HG03064 (cell line): ENCODE results near the gene FRS2.

Experiments
- ATAC-seq: cut with Tn5 transposase; IDR thresholded peaks from one replicate; pipeline ENCODE4 v1.9.1; 2021; ENCODE audit warnings: low read depth; ENCODE audit not compliant: unreplicated experiment

FRS2 gene

DNA sequence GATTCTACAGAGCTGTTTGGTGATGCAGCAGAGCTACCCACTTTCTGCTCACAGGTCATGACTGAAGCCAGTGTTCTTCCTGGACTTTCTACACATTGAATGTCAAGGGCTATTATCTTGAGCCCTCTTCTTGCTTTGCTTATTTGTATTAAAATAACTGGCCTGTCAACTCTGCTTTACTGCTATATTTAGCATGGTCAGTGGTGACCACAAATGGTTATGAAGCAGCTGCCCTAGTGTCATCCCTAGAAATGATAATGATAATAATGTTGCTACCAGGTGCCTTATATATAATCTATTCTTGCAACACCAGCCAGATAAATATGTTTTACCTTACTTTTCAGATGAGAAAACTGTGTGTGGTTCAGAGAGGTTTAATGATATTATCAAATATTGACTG, 143.2 kb downstream of the FRS2 start:
- ATAC-seq: no peak

DNA sequence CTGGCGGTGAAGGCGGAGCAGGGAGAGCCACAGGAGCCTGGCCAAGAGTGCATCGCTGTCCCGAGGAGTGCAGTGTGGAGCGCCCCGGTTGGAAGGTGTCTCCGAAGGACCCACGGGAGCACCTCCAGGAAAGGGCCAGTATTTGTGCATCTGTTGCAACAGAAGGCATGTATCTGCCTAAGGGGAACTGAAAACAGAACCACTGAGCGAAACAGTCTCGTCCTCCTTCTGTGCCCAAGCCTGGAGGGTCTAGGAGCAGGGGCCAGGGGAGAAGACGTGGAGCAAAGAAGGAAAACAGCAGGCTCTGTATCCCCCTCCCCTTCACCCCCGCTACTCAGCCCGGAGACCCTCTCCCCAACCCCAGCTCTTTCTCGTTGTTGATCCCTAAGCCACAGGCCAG, 145.8 kb downstream of the FRS2 start:
- ATAC-seq: no peak

DNA sequence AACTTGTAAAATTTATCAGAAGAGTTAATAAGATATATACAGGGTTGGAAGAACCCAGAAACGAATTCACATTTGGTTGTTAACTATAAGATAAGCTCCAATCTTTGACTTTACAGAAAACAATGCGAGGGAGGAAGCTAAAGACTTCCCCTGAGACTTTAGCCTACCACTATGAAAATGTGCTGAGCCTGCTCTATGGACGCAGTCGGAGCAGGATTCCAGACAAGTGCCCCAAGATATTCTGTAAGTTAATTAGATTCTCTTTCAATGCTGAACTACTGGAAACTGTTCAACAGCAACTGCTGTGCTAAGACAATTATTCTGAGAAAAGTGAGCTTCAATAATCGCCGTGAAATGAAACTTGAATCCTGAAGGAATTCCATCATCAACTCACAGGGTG, 148.9 kb downstream of the FRS2 start:
- no peak for ATAC-seq

DNA sequence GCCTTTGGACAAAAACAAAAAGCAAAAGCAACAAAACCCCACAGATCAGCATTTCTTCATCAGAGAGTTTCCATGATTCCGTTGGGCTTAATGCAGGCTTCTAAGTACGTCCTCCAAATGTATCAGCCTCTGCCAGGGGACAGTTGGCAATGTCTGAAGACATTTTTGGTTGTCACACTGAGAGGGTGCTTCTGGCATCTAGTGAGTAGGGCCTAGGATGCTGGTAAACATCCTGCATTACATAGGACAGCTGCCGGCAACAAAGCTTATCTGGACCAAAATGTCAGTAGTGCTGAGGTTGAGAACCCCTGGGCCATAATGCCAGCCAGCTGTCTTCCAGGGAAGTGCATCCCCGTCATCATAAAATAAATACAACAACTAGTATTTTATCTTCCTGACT, 149.9 kb downstream of the FRS2 start:
- no peak for ATAC-seq

DNA sequence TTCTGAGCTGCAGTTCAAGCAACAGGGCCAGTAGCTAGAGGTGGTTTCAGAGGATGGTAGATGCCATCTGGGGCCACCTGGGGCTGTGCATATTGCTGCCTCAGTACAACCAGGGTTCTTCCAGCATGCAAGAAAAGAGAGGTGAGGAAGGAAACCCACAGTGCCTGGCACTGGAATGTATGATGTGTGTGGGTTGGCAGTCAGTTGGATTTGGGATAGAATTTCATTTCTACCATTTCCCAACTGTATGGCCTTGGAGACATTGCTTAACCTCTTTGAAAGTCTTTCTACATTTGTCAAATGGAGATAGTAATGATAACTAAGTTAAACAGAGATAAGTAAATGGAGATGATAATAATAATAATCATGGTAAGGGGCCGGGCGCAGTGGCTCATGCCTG, 150.7 kb downstream of the FRS2 start:
- ATAC-seq: no peak

DNA sequence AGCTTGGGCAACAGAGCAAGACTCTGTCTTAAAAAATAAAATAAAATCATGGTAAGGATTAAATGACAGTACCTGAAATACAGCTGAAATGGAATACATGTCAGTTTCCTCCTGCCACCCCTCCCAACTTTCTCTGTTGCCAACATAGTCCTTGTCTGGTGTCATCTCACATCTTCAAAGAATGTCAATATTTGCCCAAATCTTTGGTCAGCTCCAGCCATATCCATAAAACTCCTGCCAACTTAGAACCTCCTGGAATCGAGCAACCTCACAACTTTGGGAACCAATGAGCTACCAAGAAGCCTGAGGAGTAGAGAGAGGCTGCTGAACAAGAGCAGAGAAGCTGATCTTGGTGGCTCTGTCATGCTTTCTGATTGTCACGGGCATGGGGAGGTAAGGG, 151.4 kb downstream of the FRS2 start:
- ATAC-seq: no peak

GRCh38 chr12:69623970-69624369, 153.8 kb downstream of the FRS2 start:
- no peak for ATAC-seq

- no peak for ATAC-seq
Observed at GRCh38 chr12:69627501-69627900, 157.3 kb downstream of the FRS2 start.
